ENCODE measurements around the gene MINDY4. TPM values are rescaled to one million over a fixed set of nuclear protein-coding genes. Genes with fewer than 3 reads are reported as not detected.

MINDY4 gene
- total and polyA plus RNA-seq, 4 donors: 0.93 to 6.1 (median 1.9) TPM

- TF ChIP-seq REST (IDR thresholded peaks at IDR 0.05): no peak
- no peak for TF ChIP-seq HNF4G (IDR thresholded peaks at IDR 0.05)
These were observed 16.3 kb downstream of the MINDY4 start (continued) for GRCh38 chr7:30787486-30787885.

- WGBS: 69% methylated on average over 11 of the region's 11 CpGs
- Histone ChIP-seq H3K27me3 (ENCODE audit: control insufficient read depth in 4 of 4, insufficient read depth in 4 of 4, low read length in 3 of 4) (no peaks in the 10 kb centered on the region), H3K4me3 (ENCODE audit: low read depth in 1 of 3, low read length in 3 of 3) (no peak overlapping the region), H3K36me3 (ENCODE audit: control insufficient read depth in 4 of 4, insufficient read depth in 3 of 4, low read depth in 1 of 4, low read length in 3 of 4) (peaks cover 3 to 10% (median 3%) of the 10 kb centered on the region in 4 donors), H3K27ac (ENCODE audit: low read depth in 1 of 2, low read length in 2 of 2) (no peak overlapping the region), H3K9ac (ENCODE audit: low read depth in 1 of 2, low read length in 2 of 2) (no peak overlapping the region), H3K4me1 (ENCODE audit: control insufficient read depth in 4 of 4, insufficient read depth in 4 of 4, low read length in 3 of 4) (no peaks in the 10 kb centered on the region), H3K9me3 (ENCODE audit: control insufficient read depth in 4 of 4, low read length in 3 of 4) (no peaks in the 10 kb centered on the region)
- no peak for TF ChIP-seq TAF1 (conservative IDR thresholded peaks at IDR 0.05)
- no peak for TF ChIP-seq SP1 (IDR thresholded peaks at IDR 0.05)
- no peak for TF ChIP-seq EGR1 (IDR thresholded peaks at IDR 0.05; ENCODE audit: low read depth in 2 of 2)
- TF ChIP-seq GABPA (IDR thresholded peaks at IDR 0.05 in 1 of 2, conservative IDR thresholded peaks at IDR 0.05 in 1 of 2): no peak
- TF ChIP-seq ATF3 (IDR thresholded peaks at IDR 0.05): no peak
- no peak for TF ChIP-seq REST (IDR thresholded peaks at IDR 0.05)
- no peak for TF ChIP-seq YY1 (IDR thresholded peaks at IDR 0.05)
- TF ChIP-seq HNF4G (IDR thresholded peaks at IDR 0.05): no peak
- TF ChIP-seq HNF4A (conservative IDR thresholded peaks at IDR 0.05): no peak
- TF ChIP-seq, protein P1, sequence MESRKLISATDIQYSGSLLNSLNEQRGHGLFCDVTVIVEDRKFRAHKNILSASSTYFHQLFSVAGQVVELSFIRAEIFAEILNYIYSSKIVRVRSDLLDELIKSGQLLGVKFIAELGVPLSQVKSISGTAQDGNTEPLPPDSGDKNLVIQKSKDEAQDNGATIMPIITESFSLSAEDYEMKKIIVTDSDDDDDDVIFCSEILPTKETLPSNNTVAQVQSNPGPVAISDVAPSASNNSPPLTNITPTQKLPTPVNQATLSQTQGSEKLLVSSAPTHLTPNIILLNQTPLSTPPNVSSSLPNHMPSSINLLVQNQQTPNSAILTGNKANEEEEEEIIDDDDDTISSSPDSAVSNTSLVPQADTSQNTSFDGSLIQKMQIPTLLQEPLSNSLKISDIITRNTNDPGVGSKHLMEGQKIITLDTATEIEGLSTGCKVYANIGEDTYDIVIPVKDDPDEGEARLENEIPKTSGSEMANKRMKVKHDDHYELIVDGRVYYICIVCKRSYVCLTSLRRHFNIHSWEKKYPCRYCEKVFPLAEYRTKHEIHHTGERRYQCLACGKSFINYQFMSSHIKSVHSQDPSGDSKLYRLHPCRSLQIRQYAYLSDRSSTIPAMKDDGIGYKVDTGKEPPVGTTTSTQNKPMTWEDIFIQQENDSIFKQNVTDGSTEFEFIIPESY (IDR thresholded peaks at IDR 0.05): no peak
- no peak for TF ChIP-seq FOXA1 (IDR thresholded peaks at IDR 0.05)
- no peak for DNase-seq (ENCODE audit: low spot score)
These were observed 17.6 kb downstream of the MINDY4 start for GRCh38 chr7:30788640-30789333.
